Stimulated activated CD8-positive, alpha-beta memory T cell treated with anti-CD3 and anti-CD28 coated beads, Interleukin-2, amount 100 ng/mL, for 48 hours (primary cell): ENCODE data around the gene SHISA7.
A peak's percentile ranks its signal among the peaks of the same experiment; 100 is the strongest.
"Not testable (repeated sequence)": the region's sequence is repeated elsewhere in the genome, so short reads cannot be mapped to it uniquely, and the experiment has no call there.

ENCODE experiments used
- DNase-seq, 2 donors: peaks; one replicate each; pipeline ENCODE4 v3.0.0-alpha.2; 2020; ENCODE audit warnings: low read depth in 2 of 2

SHISA7 gene

GRCh38 chr19:55419624-55420236 is 23.4 kb downstream of the SHISA7 start:
- no peak for DNase-seq

- no peak for DNase-seq
Observed at GRCh38 chr19:55419103-55419502, 24.0 kb downstream of the SHISA7 start.

- DNase-seq, result no peak
Observed at GRCh38 chr19:55418185-55418584, 24.9 kb downstream of the SHISA7 start.

- DNase-seq, result no peak
Observed at GRCh38 chr19:55410168-55410567, 32.9 kb downstream of the SHISA7 start.

- DNase-seq, result not testable (repeated sequence)
Observed at GRCh38 chr19:55409179-55409578, 33.9 kb downstream of the SHISA7 start.

- no peak for DNase-seq
Observed at GRCh38 chr19:55408533-55408872, 34.6 kb downstream of the SHISA7 start.

- DNase-seq, result peak; percentile 94 to 95
Observed at GRCh38 chr19:55407800-55408532, 35.1 kb downstream of the SHISA7 start.

- not testable (repeated sequence) for DNase-seq
Observed at GRCh38 chr19:55407550-55407799, 35.6 kb downstream of the SHISA7 start, which contains the start of gene UBE2S. Gene UBE2S (minus strand): TSS chr19:55407788. CDS start chr19:55407589, 199 bp downstream.

- DNase-seq, result no peak
Observed at GRCh38 chr19:55406826-55407549, 36.1 kb downstream of the SHISA7 start.

GRCh38 chr19:55406091-55406825 is 36.8 kb downstream of the SHISA7 start:
- no peak for DNase-seq

GRCh38 chr19:55405638-55406037 is 37.5 kb downstream of the SHISA7 start:
- DNase-seq, result no peak

GRCh38 chr19:55402509-55402908 is 40.6 kb downstream of the SHISA7 start:
- DNase-seq, result no peak

GRCh38 chr19:55401390-55401789 is 41.7 kb downstream of the SHISA7 start:
- not testable (repeated sequence) for DNase-seq

GRCh38 chr19:55400281-55401087 is 42.6 kb downstream of the SHISA7 start:
- no peak for DNase-seq

GRCh38 chr19:55398200-55398925 is 44.7 kb downstream of the SHISA7 start:
- DNase-seq, result no peak

GRCh38 chr19:55392820-55393761 is 50.0 kb downstream of the SHISA7 start:
- no peak for DNase-seq

GRCh38 chr19:55391702-55392615 is 51.1 kb downstream of the SHISA7 start:
- no peak for DNase-seq

GRCh38 chr19:55391191-55391670 is 51.9 kb downstream of the SHISA7 start:
- no peak for DNase-seq
